ENCODE measurements around the gene MAP3K14.
"Not testable (repeated sequence)": the region's sequence is repeated elsewhere in the genome, so short reads cannot be mapped to it uniquely, and the experiment has no call there.

MAP3K14 gene

DNA sequence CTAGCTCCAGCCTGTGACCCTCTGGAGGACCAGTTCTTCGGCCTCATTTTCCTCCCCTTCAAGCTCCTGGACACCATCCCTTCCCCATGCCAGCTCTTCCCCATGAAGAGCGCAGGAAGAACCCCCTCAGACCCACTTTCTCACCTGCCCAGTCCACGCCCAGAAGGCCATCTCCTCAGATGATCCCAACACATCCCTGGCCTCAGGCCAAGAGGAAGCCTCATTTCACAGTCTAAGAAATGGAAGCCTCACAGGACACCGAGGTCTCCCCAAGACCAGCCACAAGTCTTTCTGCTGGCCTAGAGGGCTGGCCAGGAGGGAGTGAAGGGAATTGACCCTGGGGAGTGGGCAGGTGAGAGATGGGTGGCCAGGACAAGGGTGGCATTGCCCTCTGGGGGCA is 62.9 kb downstream of the MAP3K14 start:
- no peak for DNase-seq

DNA sequence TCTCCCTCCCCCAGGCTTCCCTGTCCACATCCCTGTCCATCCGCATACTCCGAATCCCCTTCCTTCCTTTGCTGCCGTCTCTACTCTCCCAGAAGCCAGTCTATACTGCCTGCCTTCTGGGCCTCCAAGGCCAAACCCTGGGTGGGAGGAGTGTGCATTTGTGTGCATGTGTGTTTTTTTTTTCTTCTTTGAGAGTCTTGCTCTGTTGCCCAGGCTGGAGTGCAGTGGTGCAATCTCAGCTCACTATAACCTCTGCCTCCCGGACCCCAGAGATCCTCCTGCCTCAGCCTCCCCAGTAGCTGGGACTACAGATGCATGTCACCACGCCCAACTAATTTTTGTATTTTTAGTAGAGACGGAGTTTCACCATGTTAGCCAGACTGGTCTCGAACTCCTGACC is 63.6 kb downstream of the MAP3K14 start:
- DNase-seq = not testable (repeated sequence)

DNA sequence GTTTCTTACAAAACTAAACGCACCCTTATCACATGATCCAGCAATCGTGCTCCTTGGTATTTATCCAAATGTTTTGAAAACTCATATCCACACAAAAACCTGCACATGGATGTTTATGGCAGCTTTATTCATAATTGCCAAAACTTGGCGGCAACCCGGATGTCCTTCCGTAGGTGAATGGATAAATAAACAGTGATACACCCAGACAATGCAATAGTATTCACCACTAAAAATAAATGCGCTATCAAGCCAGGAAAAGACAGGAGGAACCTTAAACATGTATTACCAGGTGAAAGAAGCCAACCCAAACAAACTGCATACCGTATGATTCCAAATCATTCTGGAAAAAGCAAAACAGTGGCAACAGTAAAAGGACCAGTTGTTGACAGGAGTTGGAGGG is 64.9 kb downstream of the MAP3K14 start:
- no peak for DNase-seq

DNA sequence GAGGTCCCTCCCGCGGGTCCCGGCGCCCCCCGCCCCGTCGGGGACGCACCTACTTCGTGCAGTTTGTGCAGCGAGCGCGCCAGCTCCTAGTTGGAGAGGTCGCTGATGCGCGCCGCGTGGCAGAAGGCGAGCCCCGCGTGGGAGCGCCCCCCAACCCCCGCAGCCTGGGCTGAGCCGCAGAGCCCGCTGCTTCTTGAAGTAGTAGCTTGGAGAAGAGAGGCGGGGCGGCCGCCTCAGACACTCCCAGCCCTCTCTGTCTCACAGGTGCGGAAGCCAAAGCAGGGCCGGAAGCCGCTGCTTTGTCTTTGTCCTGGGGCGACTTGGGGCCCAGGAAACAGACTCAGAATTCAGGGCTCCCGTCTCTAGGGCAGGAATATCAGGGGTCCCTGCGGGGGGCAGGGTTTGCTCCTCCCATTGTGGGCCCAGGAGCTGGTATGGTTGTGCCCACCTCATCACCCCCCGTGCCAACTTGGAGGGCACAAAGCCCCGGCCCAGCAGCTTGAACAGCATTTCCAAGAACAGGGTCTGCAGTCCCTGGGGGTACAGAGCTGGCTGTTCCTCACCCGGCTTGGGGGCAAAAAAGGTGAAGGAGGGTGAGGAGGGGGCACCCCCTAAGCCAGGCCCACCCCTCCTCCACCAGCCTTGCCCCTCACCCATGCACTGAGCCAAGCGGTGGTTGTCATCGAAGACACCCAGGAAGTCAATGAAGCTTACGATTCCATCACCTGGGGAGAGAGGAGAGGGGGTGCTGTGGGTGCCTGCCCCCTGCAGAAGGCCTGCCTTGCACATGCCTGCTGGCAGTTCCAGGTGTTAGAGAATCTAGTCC is 68.5 kb downstream of the MAP3K14 start:
- DNase-seq = peak; percentile 75

DNA sequence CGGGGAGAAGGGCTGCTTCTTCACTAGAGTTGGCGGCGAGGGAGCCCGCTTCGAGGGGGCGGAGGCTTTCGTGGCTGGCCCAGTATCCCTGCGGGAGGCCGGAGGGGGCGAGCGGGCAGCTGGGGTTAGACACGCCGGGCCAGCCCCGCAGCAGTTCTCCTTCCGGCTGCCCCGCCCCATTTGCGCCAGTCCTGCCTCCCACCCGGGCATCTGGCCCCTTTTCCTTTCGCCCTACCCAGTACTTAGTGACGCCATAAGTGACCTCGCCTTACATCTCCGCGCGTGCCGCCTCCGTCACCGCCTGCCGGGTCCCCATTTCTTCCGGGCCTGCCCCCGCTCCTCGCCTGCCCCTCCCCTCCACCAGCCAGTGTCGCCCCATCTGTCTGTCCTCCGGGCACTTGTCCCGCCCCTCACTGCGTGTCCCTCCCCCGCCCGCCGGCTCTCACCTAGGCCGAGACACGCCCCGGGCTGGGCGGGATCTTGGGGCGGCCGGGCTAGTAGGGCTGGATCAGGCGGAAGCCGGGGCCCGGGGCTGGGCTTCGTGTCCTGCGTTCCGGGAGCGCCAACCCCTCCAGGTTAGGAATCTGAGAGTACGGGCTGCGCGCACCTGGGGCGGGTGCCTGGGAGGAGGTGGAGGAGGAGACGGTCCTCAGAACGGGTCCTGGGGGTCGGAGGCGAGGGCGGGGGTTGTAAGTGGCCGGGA is 69.2 kb downstream of the MAP3K14 start:
- peak; percentile 94 for DNase-seq

DNA sequence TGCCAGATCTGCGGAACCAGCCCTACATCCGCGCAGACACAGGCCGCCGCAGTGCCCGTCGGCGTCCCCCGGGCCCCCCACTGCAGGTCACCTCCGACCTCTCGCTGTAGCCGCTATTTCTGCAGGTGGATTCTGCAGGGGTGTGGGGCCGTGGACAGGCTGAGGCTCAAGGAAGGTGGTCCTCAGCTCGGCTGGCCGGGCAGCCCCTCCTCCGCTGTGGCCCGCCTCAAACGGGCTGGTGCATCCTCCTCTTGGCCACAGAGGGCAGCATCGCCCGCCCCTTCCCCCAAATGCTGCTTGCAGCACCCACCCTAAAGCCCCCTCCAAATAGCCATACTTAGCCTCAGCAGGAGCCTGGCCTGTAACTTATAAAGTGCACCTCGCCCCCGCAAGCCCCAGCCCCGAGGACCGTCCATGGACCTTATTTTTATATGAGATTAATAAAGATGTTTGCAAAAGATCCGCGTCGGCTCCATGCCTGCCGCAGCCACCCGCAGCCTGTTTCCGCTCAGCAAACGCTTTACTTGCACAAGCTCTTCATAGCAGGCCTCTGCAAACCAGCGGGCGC is 69.9 kb downstream of the MAP3K14 start:
- DNase-seq = no peak

DNA sequence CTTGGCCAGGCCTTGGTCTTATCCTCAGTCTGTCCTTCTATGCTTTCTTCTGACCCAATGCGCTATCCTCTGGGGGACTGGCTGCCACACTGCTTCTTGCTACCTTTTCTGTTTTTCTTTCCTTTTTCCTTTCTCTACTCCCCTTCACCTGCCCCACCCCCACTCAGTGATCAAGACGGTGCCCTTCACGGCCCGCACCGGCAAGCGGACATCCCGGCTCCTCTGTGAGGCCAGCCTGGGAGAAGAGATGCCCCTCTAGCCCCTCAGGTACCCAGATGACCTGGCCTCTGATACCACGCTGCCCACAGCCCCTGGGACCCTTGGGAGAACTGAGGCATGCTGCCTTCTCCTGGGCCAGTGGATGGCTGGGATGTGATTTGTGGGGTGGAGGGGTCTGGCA is 70.5 kb downstream of the MAP3K14 start:
- DNase-seq = no peak

DNA sequence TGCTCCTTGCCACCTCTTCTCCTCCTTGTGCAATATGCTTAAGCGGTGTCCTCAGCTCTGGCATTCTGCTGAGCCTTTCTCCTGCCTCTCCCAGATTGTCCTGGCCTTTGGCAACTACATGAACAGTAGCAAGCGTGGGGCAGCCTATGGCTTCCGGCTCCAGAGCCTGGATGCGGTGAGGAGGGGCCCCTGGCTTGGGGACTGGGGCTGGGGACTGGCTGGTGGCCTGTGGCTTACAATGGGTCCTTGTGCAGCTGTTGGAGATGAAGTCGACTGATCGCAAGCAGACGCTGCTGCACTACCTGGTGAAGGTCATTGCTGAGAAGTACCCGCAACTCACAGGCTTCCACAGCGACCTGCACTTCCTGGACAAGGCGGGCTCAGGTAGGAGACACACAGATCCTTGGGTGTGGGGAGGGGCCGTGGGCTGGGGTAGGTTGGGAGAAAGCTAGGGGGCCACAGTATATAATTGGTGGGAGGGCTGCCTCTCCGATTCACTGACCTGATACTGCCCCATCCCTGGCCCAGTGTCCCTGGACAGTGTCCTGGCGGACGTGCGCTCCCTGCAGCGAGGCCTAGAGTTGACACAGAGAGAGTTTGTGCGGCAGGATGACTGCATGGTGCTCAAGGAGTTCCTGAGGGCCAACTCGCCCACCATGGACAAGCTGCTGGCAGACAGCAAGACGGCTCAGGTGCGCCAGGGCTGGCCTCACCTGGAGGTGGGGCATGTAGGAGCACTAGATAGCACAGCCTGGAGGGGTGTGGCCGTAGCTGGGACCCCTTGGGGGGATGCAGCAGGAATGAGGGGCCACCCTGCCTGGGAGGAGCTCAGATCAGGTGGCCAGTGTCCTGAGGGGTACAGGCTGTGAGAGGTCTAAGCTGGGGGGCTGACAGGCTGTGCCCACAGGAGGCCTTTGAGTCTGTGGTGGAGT is 71.8 kb downstream of the MAP3K14 start:
- no peak for DNase-seq

DNA sequence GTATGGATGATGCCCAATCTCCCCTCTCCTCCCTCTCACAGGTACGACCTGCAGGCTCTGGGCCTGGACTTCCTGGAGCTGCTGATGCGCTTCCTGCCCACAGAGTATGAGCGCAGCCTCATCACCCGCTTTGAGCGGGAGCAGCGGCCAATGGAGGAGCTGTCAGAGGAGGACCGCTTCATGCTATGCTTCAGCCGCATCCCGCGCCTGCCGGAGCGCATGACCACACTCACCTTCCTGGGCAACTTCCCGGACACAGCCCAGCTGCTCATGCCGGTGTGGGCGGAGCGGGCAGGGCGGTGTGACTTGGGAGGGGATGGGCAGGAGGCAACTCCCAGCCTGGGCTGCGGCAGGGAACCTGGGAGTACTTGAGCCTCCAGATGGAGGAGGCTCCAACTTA is 73.1 kb downstream of the MAP3K14 start:
- DNase-seq = no peak

DNA sequence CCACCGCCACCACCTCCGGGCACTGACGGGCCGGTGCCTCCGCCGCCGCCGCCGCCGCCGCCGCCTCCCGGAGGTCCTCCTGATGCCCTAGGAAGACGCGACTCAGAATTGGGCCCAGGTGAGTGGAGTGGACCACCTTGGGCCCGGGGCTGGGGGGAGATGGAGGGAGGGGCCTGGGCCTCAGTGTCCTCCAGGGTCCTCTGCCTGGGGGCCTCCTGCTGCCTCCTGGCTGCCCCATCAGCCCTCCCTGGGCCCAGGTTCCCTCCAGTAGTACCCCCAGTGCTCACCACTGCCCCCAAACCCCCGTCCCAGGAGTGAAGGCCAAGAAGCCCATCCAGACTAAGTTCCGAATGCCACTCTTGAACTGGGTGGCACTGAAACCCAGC is 74.8 kb downstream of the MAP3K14 start:
- DNase-seq = no peak

DNA sequence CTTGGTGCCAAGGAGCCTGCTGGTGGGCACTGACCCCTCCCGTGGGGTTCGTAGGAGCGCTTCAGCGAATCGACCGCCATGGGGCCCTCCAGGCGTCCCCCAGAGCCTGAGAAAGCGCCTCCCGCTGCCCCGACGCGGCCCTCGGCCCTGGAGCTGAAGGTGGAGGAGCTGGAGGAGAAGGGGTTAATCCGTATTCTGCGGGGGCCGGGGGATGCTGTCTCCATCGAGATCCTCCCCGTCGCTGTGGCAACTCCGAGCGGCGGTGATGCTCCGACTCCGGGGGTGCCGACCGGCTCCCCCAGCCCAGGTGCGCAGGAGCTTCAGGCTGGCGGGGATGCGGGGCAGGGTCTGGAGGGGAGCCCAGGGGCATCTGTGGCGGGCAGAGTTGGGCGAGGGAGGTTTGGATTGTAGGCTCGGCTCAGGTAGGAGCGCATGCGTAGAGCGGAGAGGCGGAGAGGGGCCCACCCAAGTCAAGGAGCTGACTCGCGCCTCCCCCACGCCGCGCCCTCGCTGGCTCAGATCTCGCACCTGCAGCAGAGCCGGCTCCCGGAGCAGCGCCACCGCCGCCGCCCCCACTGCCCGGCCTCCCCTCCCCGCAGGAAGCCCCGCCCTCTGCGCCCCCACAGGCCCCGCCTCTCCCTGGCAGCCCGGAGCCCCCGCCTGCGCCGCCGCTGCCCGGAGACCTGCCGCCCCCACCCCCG is 75.3 kb downstream of the MAP3K14 start:
- DNase-seq = no peak

DNA sequence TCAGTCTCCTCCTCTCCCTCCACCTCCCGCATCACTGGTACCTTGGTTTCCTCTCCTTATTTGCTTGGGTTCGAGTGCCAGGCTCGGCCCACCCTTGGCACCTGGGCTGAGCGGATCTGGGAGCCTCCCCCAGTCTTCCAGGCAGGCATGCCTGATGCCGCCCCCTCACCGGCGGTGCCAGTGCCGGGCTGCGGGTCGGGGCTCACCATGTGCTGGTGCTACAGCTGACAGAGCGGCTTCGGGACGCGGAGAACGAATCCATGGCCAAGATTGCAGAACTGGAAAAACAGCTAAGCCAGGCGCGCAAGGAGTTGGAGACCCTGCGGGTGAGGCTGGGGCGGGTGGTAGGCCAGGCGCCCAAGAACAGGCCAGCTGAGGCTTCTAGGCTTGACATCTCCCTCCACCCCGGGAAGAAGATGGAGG is 75.9 kb downstream of the MAP3K14 start:
- DNase-seq = no peak

DNA sequence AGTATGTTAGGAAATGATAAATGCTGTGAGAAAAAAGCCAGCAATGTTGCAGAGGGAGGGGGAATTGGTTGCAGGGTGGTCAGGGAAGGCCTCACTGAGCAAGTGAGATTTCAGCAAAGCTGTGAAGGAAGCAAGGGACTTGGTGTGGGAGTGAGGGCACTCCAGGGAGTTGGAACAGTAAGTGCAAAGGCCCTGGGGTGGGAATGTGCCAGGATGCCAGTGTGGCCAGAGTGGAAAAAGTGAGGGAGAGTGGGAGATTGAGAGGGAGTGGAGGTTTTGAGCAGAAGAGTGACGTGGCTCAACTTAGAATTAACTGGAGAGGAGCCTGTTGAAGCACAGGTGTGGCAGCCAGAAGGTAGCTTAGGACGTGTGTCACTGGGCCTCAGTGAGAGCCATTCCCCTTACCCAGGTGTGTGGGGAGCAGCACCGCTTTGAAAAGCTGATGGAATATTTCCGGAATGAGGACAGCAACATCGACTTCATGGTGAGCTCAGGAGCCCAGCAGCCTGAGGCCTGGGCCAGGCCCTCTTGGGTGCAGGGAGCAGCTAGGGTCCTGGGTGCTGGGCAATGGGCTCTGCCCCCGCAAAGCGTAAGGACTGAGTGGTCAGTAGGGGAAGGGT is 78.6 kb downstream of the MAP3K14 start:
- no peak for DNase-seq

DNA sequence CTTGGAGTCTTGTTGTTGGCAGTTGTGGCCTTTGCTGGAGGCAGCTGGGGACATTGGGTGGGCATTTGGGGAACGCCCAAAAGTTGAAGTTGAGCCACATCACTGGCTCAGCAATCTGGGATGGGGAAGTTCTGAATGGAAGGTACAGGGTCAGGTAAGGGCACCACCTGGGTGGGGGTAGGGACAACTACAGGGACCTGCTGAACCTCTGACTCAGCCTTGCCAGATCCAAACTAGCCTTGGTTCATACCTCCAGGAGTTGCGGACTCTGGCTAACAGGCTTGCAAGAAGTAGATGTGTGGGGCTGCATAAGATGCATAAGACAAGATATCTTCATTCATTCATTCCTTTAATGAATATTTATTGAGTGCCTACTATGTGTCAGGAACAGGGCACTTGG is 79.1 kb downstream of the MAP3K14 start:
- DNase-seq = no peak

DNA sequence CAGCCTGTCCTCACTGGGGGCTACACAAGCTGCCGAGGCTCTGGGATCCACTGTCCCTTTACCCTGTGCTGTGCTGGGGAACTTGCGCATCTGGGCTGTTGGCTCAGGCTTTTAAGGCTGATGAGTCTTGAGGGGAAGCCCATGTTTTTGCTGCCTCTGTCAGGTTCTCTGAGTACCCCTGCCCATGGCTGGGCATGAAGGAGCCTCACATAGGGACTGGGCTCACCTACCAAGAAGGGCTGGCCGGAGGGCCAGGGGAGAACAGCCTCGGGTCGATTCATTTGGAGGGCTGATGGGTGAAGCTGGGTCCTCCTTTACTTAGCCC is 80.6 kb downstream of the MAP3K14 start:
- no peak for DNase-seq

DNA sequence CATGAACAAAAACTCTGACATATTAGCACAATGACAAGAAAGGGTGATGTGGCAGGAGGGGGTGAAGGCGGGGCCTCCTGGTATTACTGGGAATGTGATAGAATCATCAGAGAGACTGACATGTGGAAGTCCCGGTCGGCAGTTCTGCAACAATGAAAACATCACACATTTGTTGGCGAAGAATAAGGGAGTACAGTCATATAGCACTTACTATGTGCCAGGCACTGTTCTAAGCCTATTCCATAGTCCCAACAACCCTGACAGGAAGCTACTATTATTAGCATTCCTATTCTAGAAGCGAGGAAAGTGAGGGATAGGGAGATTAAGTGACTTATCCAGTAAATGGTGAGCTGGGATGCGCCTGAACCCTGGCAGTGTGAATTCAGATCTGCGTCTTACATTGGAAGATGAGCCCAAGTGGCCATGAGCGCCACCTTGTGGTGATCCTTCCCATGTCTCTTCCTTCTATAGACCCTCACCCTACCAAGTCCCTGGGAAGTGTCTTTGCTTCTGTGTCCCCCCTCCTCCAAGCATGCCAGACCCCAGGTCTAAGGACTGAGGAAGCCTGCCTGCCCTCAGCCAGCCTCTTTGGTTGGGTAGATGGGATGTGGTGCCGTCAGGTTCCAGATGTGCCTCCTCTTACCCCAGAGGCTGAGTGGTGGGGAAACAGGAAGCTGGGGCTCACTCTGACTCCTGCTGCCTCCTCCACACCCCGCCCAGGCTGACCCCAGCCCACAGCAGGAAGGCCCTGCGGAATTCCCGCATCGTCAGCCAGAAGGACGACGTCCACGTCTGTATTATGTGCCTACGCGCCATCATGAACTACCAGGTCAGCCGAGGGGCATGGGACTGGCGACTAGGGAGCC is 81.2 kb downstream of the MAP3K14 start:
- peak; percentile 78 for DNase-seq

DNA sequence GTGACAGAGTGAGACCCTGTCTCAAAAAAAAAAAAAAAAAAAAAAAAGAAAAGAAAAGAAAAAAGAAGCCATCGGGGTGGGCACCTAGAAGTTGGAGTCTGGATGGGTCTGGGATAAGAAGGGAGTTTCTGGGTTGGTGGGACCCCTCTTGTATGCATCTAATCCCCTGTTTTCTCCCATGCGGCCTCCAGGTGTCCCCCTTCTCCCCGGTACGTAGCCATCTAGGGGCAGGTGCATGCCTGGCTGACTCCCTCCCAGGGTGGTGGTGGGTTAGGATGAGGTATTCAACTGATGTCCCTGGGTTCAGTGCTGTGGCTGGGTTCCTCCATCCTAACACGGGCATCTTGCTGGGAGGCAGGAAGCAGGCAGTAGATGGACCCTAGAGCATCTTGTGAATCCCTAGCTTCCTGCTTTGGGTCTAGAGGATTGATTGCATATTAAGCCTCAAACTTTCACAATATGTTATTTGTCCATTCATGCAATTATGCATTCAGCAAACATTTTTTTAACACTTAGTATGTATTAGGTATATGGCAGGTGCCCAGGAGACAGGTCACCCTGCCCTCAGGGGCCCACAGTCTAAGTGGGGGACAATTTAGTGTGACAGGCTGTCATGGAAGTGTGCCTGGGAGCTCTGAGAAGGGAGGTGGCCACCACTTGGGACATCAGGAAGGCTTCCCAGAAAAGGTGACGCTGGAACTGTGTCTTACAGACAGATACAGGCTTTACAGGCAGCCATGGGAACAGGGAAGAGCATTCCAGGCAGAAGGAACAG is 82.0 kb downstream of the MAP3K14 start:
- DNase-seq = no peak

DNA sequence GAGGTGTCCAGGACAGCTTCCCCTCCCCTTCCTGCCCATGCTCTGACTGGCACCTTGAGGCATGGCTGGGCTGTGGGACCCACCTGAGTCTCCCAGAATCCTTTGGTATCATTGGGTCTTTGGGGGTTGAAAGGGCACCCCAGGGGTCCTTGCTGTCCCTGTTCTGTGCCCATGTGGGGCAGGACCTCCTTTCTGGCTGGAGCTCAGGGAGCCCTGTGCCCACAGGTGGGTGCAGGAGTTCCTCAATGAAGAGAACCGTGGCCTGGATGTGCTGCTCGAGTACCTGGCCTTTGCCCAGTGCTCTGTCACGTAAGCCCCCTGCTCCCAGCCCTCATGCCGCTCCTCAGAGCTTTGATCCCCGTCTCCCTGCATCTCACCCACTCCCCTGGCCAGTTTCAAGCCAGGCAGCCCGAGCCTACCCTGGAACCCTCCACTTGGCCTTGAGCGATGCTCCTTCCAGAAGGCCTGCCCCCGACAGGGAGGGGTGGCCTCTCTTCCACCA is 83.3 kb downstream of the MAP3K14 start:
- DNase-seq = no peak

DNA sequence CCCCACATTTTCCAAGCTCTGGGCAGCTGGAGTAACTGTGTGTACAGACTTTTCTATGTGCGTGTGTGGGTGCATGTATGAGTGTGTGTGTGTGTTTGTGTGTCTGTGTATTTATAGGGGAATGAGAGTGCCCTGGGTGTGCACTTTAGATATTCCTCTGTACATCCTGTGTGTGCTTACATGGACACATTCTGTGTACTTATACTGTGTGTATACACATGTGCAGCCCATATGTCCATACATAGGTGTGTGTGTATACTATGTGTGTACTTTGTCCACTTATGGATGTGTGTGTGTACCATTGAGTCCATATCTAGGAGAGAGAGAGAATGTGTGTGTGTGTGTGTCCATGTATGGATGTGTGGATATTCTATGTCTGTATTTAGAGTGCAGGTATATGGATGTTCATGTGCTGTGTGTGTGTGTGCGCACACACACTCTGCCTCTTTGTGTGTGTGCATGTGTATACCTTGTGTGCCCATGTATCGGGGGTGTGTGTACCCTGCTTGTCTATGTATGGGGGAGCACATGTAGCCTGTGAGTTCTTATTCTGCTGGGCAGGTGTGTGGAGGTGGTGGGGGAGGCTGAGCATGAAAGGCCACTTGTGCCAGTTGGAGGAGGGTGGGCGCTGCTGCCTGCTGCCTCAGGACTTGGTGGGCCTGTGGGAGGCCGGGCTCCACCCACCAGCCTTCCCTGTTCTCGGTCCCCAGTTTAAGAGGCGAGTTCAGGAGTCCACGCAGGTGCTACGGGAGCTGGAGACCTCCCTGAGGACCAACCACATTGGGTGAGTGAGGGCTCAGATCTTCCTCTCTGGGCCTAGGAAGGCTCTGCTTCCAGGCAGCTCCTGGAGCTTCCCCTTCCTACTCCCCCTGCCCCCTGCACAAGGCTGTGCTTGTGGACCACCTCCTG is 84.1 kb downstream of the MAP3K14 start:
- DNase-seq = no peak

Data from activated CD4-positive, CD25-positive, alpha-beta regulatory T cell treated with anti-CD3 and anti-CD28 coated beads, Interleukin-2, amount 50 U/mL, for 72 hours (primary cell).